ENCODE results near the gene SNORC. TPM values are rescaled to one million over a fixed set of nuclear protein-coding genes. Genes with fewer than 3 reads are reported as not detected.

SNORC gene
- polyA plus RNA-seq, 1 donor (not counting 4 experiments of a cell fraction or from before 2014, with no cell fraction given), result 0.66 TPM

DNA sequence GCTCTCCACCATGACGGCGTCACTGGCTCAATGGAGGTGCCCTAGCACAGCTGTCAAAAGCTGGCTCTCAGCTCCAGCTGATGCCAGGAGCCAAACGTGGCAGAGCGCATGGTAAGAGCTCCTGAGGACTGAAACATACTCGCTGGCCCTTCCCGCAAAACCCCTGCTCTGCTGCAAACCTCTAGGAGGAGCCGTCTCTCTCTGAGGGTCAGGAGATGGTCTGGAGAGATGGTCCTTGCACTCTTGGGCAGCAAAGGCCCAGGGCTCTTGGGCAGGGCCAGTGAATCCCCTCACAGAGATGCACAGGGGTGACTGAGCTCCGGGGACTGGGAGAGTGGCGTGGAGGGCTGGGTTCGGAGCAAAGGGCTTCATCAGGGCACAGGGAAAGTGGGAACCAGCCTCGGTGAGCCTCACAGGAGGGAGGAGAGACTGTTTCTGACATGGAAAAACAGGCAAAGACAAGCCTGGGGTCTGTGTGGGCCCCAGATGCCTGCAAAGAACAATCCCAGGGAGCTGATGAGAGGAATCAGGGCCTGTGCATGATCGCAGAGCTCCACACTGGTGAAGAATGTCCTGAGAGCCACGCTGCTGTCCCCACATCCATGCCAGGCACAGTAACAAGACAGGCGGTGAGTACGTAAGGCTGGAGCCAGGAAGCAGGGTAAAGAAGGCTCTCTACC is 17.2 kb downstream of the SNORC start:
- Histone ChIP-seq H3K79me2 (ENCODE audit: control insufficient read depth, insufficient read depth, low read length) (no peaks in the 10 kb centered on the region), H3K4me3 (ENCODE audit: control insufficient read depth in 2 of 3, extremely low read depth in 1 of 3, insufficient read depth in 2 of 3, low read depth in 1 of 3, low read length in 3 of 3) (no peak overlapping the region), H3K36me3 (ENCODE audit: control insufficient read depth in 2 of 2, extremely low read depth in 1 of 2, insufficient read depth in 2 of 2, low read length in 2 of 2) (no peaks in the 10 kb centered on the region), H3K9ac (ENCODE audit: control insufficient read depth, extremely low read depth, insufficient read depth, low read length) (no peak overlapping the region), H2AFZ (ENCODE audit: control insufficient read depth, low read length) (no peak overlapping the region), H3K4me1 (ENCODE audit: control insufficient read depth, extremely low read depth, insufficient read depth, low read length) (peaks cover 5% of the 10 kb centered on the region), H3K27me3 (ENCODE audit: control insufficient read depth, extremely low read depth, insufficient read depth, low read length) (peaks cover 5% of the 10 kb centered on the region), H3K27ac (ENCODE audit: control insufficient read depth, insufficient read depth, low read length) (no peak overlapping the region), H4K20me1 (ENCODE audit: control insufficient read depth, extremely low read depth, insufficient read depth, low read length) (no peaks in the 10 kb centered on the region), H3K4me2 (ENCODE audit: control insufficient read depth, extremely low read depth, insufficient read depth, low read depth, low read length) (no peak overlapping the region), H3K9me3 (ENCODE audit: control insufficient read depth, low read depth, low read length) (no peaks in the 10 kb centered on the region), H3K9me1 (ENCODE audit: control insufficient read depth, extremely low read depth, insufficient read depth, low read length) (no peaks in the 10 kb centered on the region)
- DNase-seq (ENCODE audit: low read depth, low spot score) (no peak), FAIRE-seq (no peak)
- dilution Hi-C loops (cut with MboI; ENCODE audit: extremely low pct_ligation_motif_present, low sequenced_read_pairs), result no loop called here
- TF ChIP-seq, protein P1, sequence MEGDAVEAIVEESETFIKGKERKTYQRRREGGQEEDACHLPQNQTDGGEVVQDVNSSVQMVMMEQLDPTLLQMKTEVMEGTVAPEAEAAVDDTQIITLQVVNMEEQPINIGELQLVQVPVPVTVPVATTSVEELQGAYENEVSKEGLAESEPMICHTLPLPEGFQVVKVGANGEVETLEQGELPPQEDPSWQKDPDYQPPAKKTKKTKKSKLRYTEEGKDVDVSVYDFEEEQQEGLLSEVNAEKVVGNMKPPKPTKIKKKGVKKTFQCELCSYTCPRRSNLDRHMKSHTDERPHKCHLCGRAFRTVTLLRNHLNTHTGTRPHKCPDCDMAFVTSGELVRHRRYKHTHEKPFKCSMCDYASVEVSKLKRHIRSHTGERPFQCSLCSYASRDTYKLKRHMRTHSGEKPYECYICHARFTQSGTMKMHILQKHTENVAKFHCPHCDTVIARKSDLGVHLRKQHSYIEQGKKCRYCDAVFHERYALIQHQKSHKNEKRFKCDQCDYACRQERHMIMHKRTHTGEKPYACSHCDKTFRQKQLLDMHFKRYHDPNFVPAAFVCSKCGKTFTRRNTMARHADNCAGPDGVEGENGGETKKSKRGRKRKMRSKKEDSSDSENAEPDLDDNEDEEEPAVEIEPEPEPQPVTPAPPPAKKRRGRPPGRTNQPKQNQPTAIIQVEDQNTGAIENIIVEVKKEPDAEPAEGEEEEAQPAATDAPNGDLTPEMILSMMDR (optimal IDR thresholded peaks at IDR 0.05 in 1 of 3, IDR thresholded peaks at IDR 0.05 in 1 of 3, conservative IDR thresholded peaks at IDR 0.05 in 1 of 3; ENCODE audit: extremely low read depth in 1 of 3, insufficient read depth in 2 of 3, low read length in 3 of 3), result peak in 1 of 3 experiments; percentile 31
- TF ChIP-seq EZH2 (IDR thresholded peaks at IDR 0.05; ENCODE audit: low read length), result no peak

DNA sequence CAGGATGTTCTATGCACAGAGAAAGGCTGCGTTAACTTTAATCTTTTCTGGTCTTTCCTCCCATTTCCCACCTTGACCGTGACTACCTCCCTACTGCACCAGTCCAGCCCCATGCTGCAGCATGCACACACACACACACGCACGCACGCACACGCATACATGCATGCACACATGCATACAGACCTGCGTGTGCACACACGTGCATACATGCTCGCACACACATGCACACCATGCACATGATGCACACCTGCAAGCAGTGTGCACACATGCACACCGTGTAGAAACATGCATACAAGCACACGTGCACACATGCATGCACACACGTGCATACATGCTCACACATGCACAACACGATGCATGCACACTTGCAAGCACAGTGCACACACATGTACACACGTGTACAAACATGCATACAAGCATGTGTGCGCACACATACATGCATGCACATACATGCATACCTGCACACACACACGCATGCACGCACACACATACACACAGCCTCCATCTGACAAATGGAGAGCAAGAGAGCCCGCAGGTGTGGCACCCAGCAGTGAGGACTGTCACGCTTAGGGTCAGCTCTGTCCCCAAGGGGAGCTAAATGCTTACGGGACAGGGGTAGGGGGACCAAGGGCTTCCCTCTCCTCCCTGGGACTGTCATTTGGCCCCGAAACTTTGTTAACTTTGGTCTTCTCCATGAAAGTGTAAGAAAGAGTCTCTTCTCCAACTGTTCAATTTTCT is 18.2 kb downstream of the SNORC start:
- Histone ChIP-seq H3K27ac (ENCODE audit: control insufficient read depth, insufficient read depth, low read length) (no peak overlapping the region), H3K4me2 (ENCODE audit: control insufficient read depth, extremely low read depth, insufficient read depth, low read depth, low read length) (no peak overlapping the region), H3K9ac (ENCODE audit: control insufficient read depth, extremely low read depth, insufficient read depth, low read length) (no peak overlapping the region), H3K4me3 (ENCODE audit: control insufficient read depth in 2 of 3, extremely low read depth in 1 of 3, insufficient read depth in 2 of 3, low read depth in 1 of 3, low read length in 3 of 3) (no peak overlapping the region), H3K9me3 (ENCODE audit: control insufficient read depth, low read depth, low read length) (no peaks in the 10 kb centered on the region), H3K27me3 (ENCODE audit: control insufficient read depth, extremely low read depth, insufficient read depth, low read length) (peaks cover 5% of the 10 kb centered on the region), H3K4me1 (ENCODE audit: control insufficient read depth, extremely low read depth, insufficient read depth, low read length) (peaks cover 5% of the 10 kb centered on the region), H3K9me1 (ENCODE audit: control insufficient read depth, extremely low read depth, insufficient read depth, low read length) (no peaks in the 10 kb centered on the region), H3K36me3 (ENCODE audit: control insufficient read depth in 2 of 2, extremely low read depth in 1 of 2, insufficient read depth in 2 of 2, low read length in 2 of 2) (no peaks in the 10 kb centered on the region), H4K20me1 (ENCODE audit: control insufficient read depth, extremely low read depth, insufficient read depth, low read length) (no peaks in the 10 kb centered on the region), H2AFZ (ENCODE audit: control insufficient read depth, low read length) (no peak overlapping the region), H3K79me2 (ENCODE audit: control insufficient read depth, insufficient read depth, low read length) (no peaks in the 10 kb centered on the region)
- TF ChIP-seq EZH2 (IDR thresholded peaks at IDR 0.05; ENCODE audit: low read length), result no peak
- TF ChIP-seq, protein P1 (optimal IDR thresholded peaks at IDR 0.05 in 1 of 3, IDR thresholded peaks at IDR 0.05 in 1 of 3, conservative IDR thresholded peaks at IDR 0.05 in 1 of 3; ENCODE audit: extremely low read depth in 1 of 3, insufficient read depth in 2 of 3, low read length in 3 of 3), result no peak
- no peak for DNase-seq (ENCODE audit: low read depth, low spot score)
- dilution Hi-C loops (cut with MboI; ENCODE audit: extremely low pct_ligation_motif_present, low sequenced_read_pairs), result no loop called here
- no peak for FAIRE-seq
